ENCODE results near the gene MBD3. TPM values are rescaled to one million over a fixed set of nuclear protein-coding genes. Genes with fewer than 3 reads are reported as not detected.
"Not testable (repeated sequence)": the region's sequence is repeated elsewhere in the genome, so short reads cannot be mapped to it uniquely, and the experiment has no call there.

Gene MBD3
- polyA plus RNA-seq, 1 experiment = 21.9 TPM

GRCh38 chr19:1533510-1534150 lies 59.0 kb downstream of the MBD3 start:
- H3K27ac ChIP-seq (ENCODE audit: low read depth, low read length) = no peak overlapping the region
- no peak overlapping the region for H3K4me3 ChIP-seq (ENCODE audit: low read depth, low read length)
- no peak for DNase-seq (ENCODE audit: low read depth, low spot score)
- ChIA-PET CTCF (no interaction called here), POLR2A (interaction anchor here (0.7 kb wide), 1 partner anchor 903 kb away, joined by 5 read pairs; no protein-coding TSS in a partner anchor)
- no peak for TF ChIP-seq CTCF (IDR thresholded peaks at IDR 0.05; ENCODE audit: low read depth, low read length)
- H3K27me3 ChIP-seq (ENCODE audit: control insufficient read depth, insufficient read depth, low read length) = no peaks in the 10 kb centered on the region
- no peaks in the 10 kb centered on the region; the same call in 1 of the 2 replicates for H3K9me3 ChIP-seq (ENCODE audit: control insufficient read depth, insufficient read depth, low read length)

- ChIA-PET POLR2A (no interaction called here), CTCF (no interaction called here)
- Histone ChIP-seq H3K9me3 (ENCODE audit: control insufficient read depth, insufficient read depth, low read length) (no peaks in the 10 kb centered on the region; the same call in 1 of the 2 replicates), H3K4me3 (ENCODE audit: low read depth, low read length) (no peak overlapping the region), H3K27ac (ENCODE audit: low read depth, low read length) (no peak overlapping the region), H3K27me3 (ENCODE audit: control insufficient read depth, insufficient read depth, low read length) (no peaks in the 10 kb centered on the region)
- no peak for DNase-seq (ENCODE audit: low read depth, low spot score)
- no peak for TF ChIP-seq CTCF (IDR thresholded peaks at IDR 0.05; ENCODE audit: low read depth, low read length)
Observed at GRCh38 chr19:1532003-1532402, 60.7 kb downstream of the MBD3 start.

- no peak for TF ChIP-seq CTCF (IDR thresholded peaks at IDR 0.05; ENCODE audit: low read depth, low read length)
- no peak for DNase-seq (ENCODE audit: low read depth, low spot score)
- H3K4me3 ChIP-seq (ENCODE audit: low read depth, low read length) = no peak overlapping the region
- peaks cover 1% of the 10 kb centered on the region; the same call in 1 of the 2 replicates for H3K9me3 ChIP-seq (ENCODE audit: control insufficient read depth, insufficient read depth, low read length)
- POLR2A ChIA-PET = no interaction called here
- no peaks in the 10 kb centered on the region for H3K27me3 ChIP-seq (ENCODE audit: control insufficient read depth, insufficient read depth, low read length)
- CTCF ChIA-PET = no interaction called here
- H3K27ac ChIP-seq (ENCODE audit: low read depth, low read length) = no peak overlapping the region
Observed at GRCh38 chr19:1531587-1531986, 61.1 kb downstream of the MBD3 start.

- POLR2A ChIA-PET; H3K27me3 ChIP-seq (ENCODE audit: control insufficient read depth, insufficient read depth, low read length); H3K4me3 ChIP-seq (ENCODE audit: low read depth, low read length); DNase-seq (ENCODE audit: low read depth, low spot score); H3K9me3 ChIP-seq (ENCODE audit: control insufficient read depth, insufficient read depth, low read length); H3K27ac ChIP-seq (ENCODE audit: low read depth, low read length); CTCF ChIA-PET: not testable (repeated sequence)
Observed at GRCh38 chr19:1530856-1531255, 61.8 kb downstream of the MBD3 start.

GRCh38 chr19:1529430-1529816 lies 63.2 kb downstream of the MBD3 start:
- Histone ChIP-seq H3K9me3 (ENCODE audit: control insufficient read depth, insufficient read depth, low read length) (peaks cover 5% of the 10 kb centered on the region; the same call in 1 of the 2 replicates), H3K27me3 (ENCODE audit: control insufficient read depth, insufficient read depth, low read length) (peaks cover 8% of the 10 kb centered on the region), H3K27ac (ENCODE audit: low read depth, low read length) (no peak overlapping the region), H3K4me3 (ENCODE audit: low read depth, low read length) (no peak overlapping the region)
- no peak for TF ChIP-seq CTCF (IDR thresholded peaks at IDR 0.05; ENCODE audit: low read depth, low read length)
- no peak for DNase-seq (ENCODE audit: low read depth, low spot score)
- ChIA-PET CTCF (no interaction called here), POLR2A (no interaction called here)

All from AG04450 (cell line).